HS-27A (cell line): ENCODE results near the gene MARS1.

Experiments used
- DNase-seq: peaks from one replicate; pipeline ENCODE4 v3.0.0-alpha.2; 2012; ENCODE audit warnings: low read depth, missing footprints

MARS1 gene

GRCh38 chr12:57530396-57531142 is 42.7 kb downstream of the MARS1 start:
- DNase-seq = no peak

GRCh38 chr12:57531836-57532235 is 44.0 kb downstream of the MARS1 start:
- DNase-seq = no peak

- DNase-seq = no peak
Observed at GRCh38 chr12:57533108-57533507, 45.2 kb downstream of the MARS1 start.

- no peak for DNase-seq
Observed at GRCh38 chr12:57534250-57534649, 46.4 kb downstream of the MARS1 start.

- no peak for DNase-seq
Observed at GRCh38 chr12:57534991-57535543, 47.2 kb downstream of the MARS1 start.

GRCh38 chr12:57535764-57536596 is 48.1 kb downstream of the MARS1 start:
- no peak for DNase-seq

GRCh38 chr12:57536597-57536942 is 48.7 kb downstream of the MARS1 start:
- DNase-seq = no peak

- DNase-seq = no peak
Observed at GRCh38 chr12:57539134-57539768, 51.4 kb downstream of the MARS1 start.

GRCh38 chr12:57541001-57541400 is 53.1 kb downstream of the MARS1 start:
- no peak for DNase-seq

GRCh38 chr12:57541717-57542116 is 53.8 kb downstream of the MARS1 start:
- DNase-seq = no peak

GRCh38 chr12:57543581-57543980 is 55.7 kb downstream of the MARS1 start:
- DNase-seq = no peak

GRCh38 chr12:57545809-57546437 is 58.1 kb downstream of the MARS1 start:
- DNase-seq = no peak

- DNase-seq = peak; percentile 91
Observed at GRCh38 chr12:57546438-57547287, 58.8 kb downstream of the MARS1 start, which contains the start of gene DCTN2. Gene DCTN2, minus strand, starts transcription at chr12:57547192. Its CDS starts 129 bp downstream, at chr12:57547063.

- no peak for DNase-seq
Observed at GRCh38 chr12:57547288-57548012, 59.6 kb downstream of the MARS1 start.

- DNase-seq = no peak
Observed at GRCh38 chr12:57548013-57548315, 60.1 kb downstream of the MARS1 start.

GRCh38 chr12:57548488-57548887 is 60.6 kb downstream of the MARS1 start:
- DNase-seq = no peak

GRCh38 chr12:57549203-57549908 is 61.5 kb downstream of the MARS1 start:
- no peak for DNase-seq

- no peak for DNase-seq
Observed at GRCh38 chr12:57549909-57550640, 62.2 kb downstream of the MARS1 start, which contains the start of gene KIF5A. Gene KIF5A, plus strand, starts transcription at chr12:57550044. Its CDS starts 228 bp downstream, at chr12:57550272.
